Neural progenitor cell (in vitro differentiated cells): ENCODE measurements around the gene HRH2.

ENCODE experiments used
- CTCF ChIP-seq: fragments of 200-600 bp; sonication (generic); IDR thresholded peaks from 2 replicates; pipeline ENCODE4 v1.5.1; 2017; ENCODE audit warnings: antibody characterized with exemption, mild to moderate bottlenecking
- EZH2 ChIP-seq: fragments of 200-600 bp; sonication (generic); IDR thresholded peaks from 2 replicates; pipeline ENCODE4 v1.6.1; 2017; ENCODE audit warnings: antibody characterized with exemption, mild to moderate bottlenecking, moderate library complexity
- EZH2phosphoT487 ChIP-seq: fragments of 200-600 bp; sonication (generic); IDR thresholded peaks from 2 replicates; pipeline ENCODE4 v1.6.1; 2017; ENCODE audit warnings: antibody characterized with exemption

GRCh38 chr5:175671013-175671412 lies 13.1 kb downstream of the HRH2 start:
- TF ChIP-seq CTCF: no peak
- TF ChIP-seq EZH2: no peak
- no peak for TF ChIP-seq EZH2phosphoT487
